Measurements from ENCODE around the gene C1RL.
"Not testable (repeated sequence)": the region's sequence is repeated elsewhere in the genome, so short reads cannot be mapped to it uniquely, and the experiment has no call there.

The C1RL gene

GRCh38 chr12:7068240-7068993 is 40.6 kb downstream of the C1RL start:
- in situ Hi-C loops (cut with HindIII; ENCODE audit: low sequenced_read_pairs) = no loop called here

- in situ Hi-C loops (cut with HindIII; ENCODE audit: low sequenced_read_pairs) = no loop called here
Measured at GRCh38 chr12:7067096-7067495, 41.9 kb downstream of the C1RL start.

GRCh38 chr12:7066596-7066995 is 42.4 kb downstream of the C1RL start:
- in situ Hi-C loops (cut with HindIII; ENCODE audit: low sequenced_read_pairs) = no loop called here

GRCh38 chr12:7065073-7065623 is 43.9 kb downstream of the C1RL start:
- in situ Hi-C loops (cut with HindIII; ENCODE audit: low sequenced_read_pairs) = no loop called here

- in situ Hi-C loops (cut with HindIII; ENCODE audit: low sequenced_read_pairs) = no loop called here
Measured at GRCh38 chr12:7064516-7064915, 44.5 kb downstream of the C1RL start.

- in situ Hi-C loops (cut with HindIII; ENCODE audit: low sequenced_read_pairs) = no loop called here
Measured at GRCh38 chr12:7061596-7061995, 47.4 kb downstream of the C1RL start.

- in situ Hi-C loops (cut with HindIII; ENCODE audit: low sequenced_read_pairs) = no loop called here
Measured at GRCh38 chr12:7061138-7061537, 47.9 kb downstream of the C1RL start.

- in situ Hi-C loops (cut with HindIII; ENCODE audit: low sequenced_read_pairs) = no loop called here
Measured at GRCh38 chr12:7060353-7060954, 48.6 kb downstream of the C1RL start, which contains the start of gene C1S. TSS of gene C1S (plus strand) at chr12:7060718. CDS start at chr12:7061913, 1,195 bp downstream.

GRCh38 chr12:7059780-7060179 is 49.2 kb downstream of the C1RL start:
- in situ Hi-C loops (cut with HindIII; ENCODE audit: low sequenced_read_pairs) = no loop called here

- in situ Hi-C loops (cut with HindIII; ENCODE audit: low sequenced_read_pairs) = no loop called here
Measured at GRCh38 chr12:7058850-7059395, 50.1 kb downstream of the C1RL start.

GRCh38 chr12:7058163-7058845 is 50.7 kb downstream of the C1RL start:
- in situ Hi-C loops (cut with HindIII; ENCODE audit: low sequenced_read_pairs) = no loop called here

GRCh38 chr12:7055736-7056135 is 53.3 kb downstream of the C1RL start:
- in situ Hi-C loops (cut with HindIII; ENCODE audit: low sequenced_read_pairs) = not testable (repeated sequence)

GRCh38 chr12:7054925-7055324 is 54.1 kb downstream of the C1RL start:
- in situ Hi-C loops (cut with HindIII; ENCODE audit: low sequenced_read_pairs) = no loop called here

GRCh38 chr12:7049973-7050372 is 59.0 kb downstream of the C1RL start:
- in situ Hi-C loops (cut with HindIII; ENCODE audit: low sequenced_read_pairs) = not testable (repeated sequence)

- in situ Hi-C loops (cut with HindIII; ENCODE audit: low sequenced_read_pairs) = not testable (repeated sequence)
Measured at GRCh38 chr12:7049445-7049951, 59.5 kb downstream of the C1RL start.

- in situ Hi-C loops (cut with HindIII; ENCODE audit: low sequenced_read_pairs) = no loop called here
Measured at GRCh38 chr12:7047306-7047705, 61.7 kb downstream of the C1RL start.

- in situ Hi-C loops (cut with HindIII; ENCODE audit: low sequenced_read_pairs) = no loop called here
Measured at GRCh38 chr12:7046383-7047105, 62.5 kb downstream of the C1RL start.

GRCh38 chr12:7045913-7046312 is 63.1 kb downstream of the C1RL start:
- in situ Hi-C loops (cut with HindIII; ENCODE audit: low sequenced_read_pairs) = no loop called here
